NCI-H2196 (cell line): ENCODE measurements around the gene SNAI3.
A peak's percentile ranks its signal among the peaks of the same experiment; 100 is the strongest.
"Not testable (repeated sequence)": the region's sequence is repeated elsewhere in the genome, so short reads cannot be mapped to it uniquely, and the experiment has no call there.

Experiments
- DNase-seq: peaks from one replicate; lab custom pipeline; 2025; ENCODE audit not compliant: unreplicated experiment; lab: John Stamatoyannopoulos, UW

Gene SNAI3

GRCh38 chr16:88671806-88672205, 14.5 kb downstream of the SNAI3 start:
- DNase-seq = no peak

DNA sequence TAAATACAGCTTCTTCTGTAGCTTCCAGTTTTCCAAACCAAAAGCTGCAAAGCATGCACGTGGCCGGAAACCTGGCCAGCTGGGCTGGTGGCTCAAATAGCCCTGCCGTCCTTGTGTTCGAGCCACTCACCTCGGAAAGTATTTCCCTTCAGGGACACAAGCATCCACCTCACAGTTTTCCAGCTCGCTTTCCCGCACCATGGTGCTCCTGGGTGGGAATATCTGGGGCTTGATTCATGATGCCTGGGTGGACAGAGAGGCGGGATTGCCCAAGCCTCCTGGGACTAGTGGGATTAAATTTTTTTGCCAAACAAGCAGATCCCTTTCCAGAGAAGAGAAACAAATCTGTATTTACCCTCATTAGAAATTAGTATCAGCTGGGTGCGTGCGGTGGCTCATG, 16.3 kb downstream of the SNAI3 start:
- no peak for DNase-seq

- DNase-seq = not testable (repeated sequence)
These were observed 16.8 kb downstream of the SNAI3 start for GRCh38 chr16:88669493-88669892.

- DNase-seq = no peak
These were observed 18.8 kb downstream of the SNAI3 start for GRCh38 chr16:88667461-88667860.

DNA sequence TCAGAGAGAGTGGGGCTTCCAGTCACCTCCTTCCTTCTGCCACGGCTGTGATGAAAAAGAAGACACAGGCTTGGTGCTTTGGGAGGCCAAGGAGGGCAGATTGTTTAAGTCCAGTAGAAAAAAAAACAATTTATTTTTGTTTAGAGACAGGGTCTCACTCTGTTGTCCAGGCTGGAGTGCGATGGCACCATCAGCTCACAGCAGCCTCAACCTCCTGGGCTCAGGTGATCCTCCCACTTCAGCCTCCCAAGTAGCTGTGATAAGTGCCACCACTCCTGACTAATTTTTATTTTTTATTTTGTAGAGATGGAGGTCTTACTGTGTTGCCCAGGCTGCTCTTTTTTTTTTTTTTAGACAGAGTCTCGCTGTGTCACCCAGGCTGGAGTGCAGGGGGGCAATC, 20.7 kb downstream of the SNAI3 start:
- DNase-seq = no peak

DNA sequence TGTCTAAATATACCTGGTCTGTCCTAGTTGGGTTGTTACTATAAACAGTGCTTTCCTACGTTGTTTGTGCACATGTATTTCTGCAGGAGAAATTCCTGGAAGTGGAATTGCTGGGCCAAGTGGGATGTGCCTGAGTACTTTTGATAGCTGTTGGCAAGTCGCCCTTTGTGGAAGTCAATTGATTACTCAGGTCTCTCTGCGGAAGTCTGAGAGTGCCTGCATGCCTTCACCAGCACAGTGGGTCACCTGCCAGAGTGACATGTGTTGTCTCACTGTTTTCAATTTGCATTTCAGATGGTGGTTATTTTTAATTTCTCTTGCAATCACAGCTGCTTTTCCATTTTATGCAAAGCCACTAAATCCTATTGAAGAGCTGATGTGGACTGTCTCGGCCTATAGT, 21.2 kb downstream of the SNAI3 start:
- DNase-seq = no peak

- peak; percentile 86 for DNase-seq
These were observed 23.3 kb downstream of the SNAI3 start, which contains the start of gene MVD for GRCh38 chr16:88662843-88663606. MVD (minus strand) TSS chr16:88663091; CDS start chr16:88663080, 11 bp downstream.

DNA sequence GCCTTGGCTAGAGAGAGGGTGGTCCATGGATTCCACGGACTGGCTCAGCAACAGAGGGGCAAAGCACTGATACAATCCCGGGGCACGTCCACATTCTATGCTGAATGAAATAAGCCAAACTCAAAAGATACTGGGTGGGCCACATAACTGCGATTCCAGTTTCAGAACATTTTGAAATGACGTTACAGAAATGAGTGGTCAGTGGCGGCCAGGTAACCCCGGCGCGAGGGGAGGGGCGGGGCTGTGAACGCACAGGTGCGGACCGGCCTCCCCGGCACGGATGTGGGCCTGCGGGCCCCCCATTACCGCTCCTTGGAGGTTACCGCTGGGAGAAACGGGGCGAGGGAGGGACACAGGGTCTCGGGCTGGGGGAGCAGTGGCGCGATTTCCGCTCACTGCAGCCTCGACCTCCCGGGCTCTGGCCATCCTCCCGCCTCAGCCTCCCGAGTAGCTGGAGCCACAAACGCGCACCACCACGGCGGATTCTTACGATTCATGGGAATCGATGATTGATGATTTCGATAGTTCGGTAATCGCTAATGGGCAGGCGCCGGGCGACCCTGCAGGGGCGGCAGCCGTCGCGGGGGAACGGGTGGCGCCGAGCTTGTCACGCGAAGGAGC, 24.0 kb downstream of the SNAI3 start:
- DNase-seq = no peak

DNA sequence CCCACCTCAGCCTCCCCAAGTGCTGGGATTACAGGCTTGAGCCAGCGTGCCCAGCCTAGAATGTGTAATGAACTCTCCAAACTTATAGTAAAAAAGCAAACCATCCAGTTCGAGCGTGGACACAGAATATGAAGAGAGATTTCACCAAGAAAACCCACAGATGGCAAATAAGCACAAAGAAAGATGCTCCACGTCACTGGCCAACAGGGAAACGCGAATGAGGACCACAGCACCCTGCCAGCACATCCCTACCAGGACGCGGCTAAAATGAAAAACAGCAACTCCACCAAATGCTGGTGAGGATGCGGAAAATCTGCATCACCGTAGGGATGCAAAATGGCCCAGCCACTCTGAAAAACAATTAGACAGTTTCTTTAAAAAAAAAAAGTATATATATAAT, 24.8 kb downstream of the SNAI3 start:
- no peak for DNase-seq

- DNase-seq = no peak
These were observed 27.1 kb downstream of the SNAI3 start for GRCh38 chr16:88659160-88659559.

GRCh38 chr16:88658714-88659113, 27.6 kb downstream of the SNAI3 start:
- no peak for DNase-seq

DNA sequence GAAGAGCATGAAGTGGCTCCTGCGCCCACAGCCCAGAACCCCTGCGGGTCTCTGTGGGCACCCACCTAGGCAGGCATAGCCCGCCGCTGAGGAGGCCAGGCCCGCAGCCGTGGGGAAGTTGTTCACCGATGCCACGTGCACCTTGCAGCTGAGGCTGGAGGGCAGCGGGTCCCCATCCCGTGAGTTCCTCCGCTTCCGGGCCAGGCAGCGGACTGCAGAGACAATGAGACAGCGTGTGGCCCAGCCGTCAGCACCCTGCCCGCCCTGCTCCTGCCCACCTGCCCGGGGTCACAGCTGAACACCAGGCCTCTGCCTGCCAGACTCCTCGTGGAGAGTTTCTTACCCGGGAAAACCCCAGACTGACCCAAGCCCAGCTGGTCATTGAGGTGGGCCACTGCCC, 28.9 kb downstream of the SNAI3 start:
- no peak for DNase-seq

DNA sequence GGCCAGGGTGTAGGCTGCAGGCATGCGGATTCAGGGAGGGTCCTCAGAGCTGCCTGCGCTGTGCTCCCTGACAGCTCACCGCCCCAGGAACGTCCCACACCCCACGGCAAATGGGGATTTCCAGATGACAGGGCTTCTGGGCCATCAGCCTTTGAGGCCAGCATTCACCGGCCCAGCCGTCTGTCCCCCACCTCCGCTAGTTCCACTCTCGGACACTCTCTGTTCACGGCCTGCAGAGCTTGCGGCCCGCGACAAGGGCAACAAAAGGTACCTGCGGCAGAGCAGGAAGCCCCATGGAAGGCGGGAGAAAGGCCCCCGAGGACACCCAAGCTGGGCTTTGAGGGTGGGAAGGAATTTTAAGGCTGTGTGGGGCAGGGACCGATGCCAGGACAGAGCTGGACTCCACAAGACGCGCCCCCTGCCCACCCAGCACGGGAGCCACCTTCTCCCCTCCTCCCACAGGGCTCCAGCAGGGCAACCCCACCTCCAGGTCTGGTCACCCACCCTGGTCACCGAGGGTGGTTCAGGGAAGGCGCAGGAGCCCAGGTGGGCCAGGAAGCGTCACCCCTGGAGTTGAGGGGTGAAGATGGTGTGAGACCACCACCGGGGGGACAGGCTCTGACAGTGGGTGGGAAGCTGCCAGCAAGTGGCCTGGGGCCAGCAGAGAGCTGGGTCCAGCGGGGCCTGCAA, 29.9 kb downstream of the SNAI3 start:
- no peak for DNase-seq

DNA sequence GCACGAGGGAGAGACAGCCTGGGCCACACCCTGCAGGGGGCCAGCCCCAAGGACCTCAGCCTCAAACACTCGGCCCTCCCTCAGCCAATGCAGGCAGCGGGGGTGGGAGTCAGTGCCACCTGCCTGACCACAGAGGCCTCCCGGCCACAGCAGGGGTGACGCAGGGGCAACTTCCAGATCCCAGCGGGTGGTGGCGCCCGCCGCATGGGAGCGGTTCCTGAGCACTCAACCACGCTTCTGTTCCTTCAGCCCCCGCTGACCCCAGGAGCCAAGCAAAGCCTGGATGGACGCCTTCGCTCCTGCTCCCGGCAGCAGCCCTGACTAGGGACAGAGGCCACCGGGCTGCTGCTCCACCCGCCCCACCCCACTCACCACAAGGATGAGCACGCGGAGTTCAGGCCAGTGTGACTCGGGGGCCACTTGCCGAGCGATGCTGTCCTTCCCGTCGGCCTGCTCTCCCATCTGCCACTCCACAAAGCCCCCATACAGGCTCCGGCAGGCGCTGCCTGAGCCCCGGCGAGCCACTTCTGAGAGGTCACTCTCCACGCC, 30.5 kb downstream of the SNAI3 start:
- no peak for DNase-seq

GRCh38 chr16:88655053-88655732, 31.1 kb downstream of the SNAI3 start:
- no peak for DNase-seq

DNA sequence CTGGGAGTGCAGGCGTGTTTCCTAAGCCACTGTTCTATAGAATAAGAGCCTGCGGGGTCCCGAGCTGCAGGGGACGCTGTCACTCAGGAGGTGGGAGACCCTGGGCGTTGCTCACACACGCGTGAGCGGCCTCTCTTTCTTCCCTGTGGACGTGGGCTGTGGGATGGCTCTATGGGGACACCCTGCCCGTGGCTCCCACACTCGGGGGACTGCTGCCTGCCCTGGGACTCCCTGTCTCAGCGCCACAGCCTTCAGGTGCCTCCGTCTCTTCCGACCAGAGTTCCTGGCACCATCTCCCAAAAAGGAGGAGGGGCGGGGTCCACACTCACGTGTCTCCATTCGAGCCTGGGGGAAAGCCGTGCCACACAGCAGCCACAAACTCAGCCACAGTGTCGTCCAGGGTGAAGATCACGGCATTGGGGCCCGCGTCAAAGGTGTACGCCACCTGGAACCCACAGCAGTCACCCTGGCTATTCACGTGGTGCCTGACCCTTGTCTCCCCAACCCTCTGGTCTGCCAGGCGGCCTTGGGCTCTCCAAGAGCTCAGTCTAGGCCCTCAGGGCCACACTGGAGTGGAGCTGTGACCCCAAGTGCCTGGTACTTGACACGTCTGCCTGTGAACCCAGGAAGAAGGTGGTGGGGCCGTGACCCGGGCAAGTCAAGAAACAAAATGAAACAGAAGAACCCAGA, 31.8 kb downstream of the SNAI3 start:
- DNase-seq = no peak

GRCh38 chr16:88653596-88654362, 32.5 kb downstream of the SNAI3 start:
- no peak for DNase-seq

DNA sequence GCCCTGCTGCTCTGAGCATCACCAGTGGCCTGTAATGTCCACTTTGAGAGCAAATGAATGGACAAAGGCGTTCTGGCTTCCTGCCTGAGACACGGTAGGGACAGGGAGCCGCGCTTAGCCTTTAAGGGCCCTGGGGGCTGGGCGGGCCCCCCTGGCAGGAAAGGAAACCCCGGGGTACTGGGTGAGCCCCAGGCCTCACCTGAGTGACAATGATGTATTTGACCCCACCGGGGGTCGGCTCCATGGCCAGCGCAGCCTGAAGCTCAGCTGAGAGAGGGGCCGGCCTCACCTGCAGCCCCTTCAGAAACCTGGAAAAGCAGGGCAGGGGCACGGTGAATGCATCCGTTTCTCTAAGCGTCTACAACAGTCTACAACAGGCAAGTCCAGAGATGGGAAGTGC, 33.2 kb downstream of the SNAI3 start:
- DNase-seq = no peak

- DNase-seq = no peak
These were observed 33.6 kb downstream of the SNAI3 start for GRCh38 chr16:88652762-88653063.
